Suprapubic skin (tissue), 4 donors: ENCODE measurements around the gene TRPV6. TPM values are rescaled to one million over a fixed set of nuclear protein-coding genes. Genes with fewer than 3 reads are reported as not detected.

Experiments used
- DNase-seq, 2 donors: peaks; one replicate each; pipeline ENCODE4 v3.0.0-alpha.2; 2019; ENCODE audit warnings: low spot score in 2 of 2
- H3K27ac ChIP-seq: fragments of 200-600 bp; sonication (generic); one replicate; pipeline ENCODE4 v1.5.1; 2019
- H3K27me3 ChIP-seq: fragments of 200-600 bp; sonication (generic); one replicate; pipeline ENCODE4 v1.5.1; 2019
- H3K36me3 ChIP-seq: fragments of 200-600 bp; sonication (generic); one replicate; pipeline ENCODE4 v1.5.1; 2019
- H3K4me1 ChIP-seq: fragments of 200-600 bp; sonication (generic); one replicate; pipeline ENCODE4 v1.5.1; 2019
- H3K4me3 ChIP-seq: fragments of 200-600 bp; sonication (generic); one replicate; pipeline ENCODE4 v1.5.1; 2019; ENCODE audit warnings: mild to moderate bottlenecking
- H3K9me3 ChIP-seq: fragments of 200-600 bp; sonication (generic); one replicate; pipeline ENCODE4 v1.5.1; 2019
- CTCF ChIP-seq, 2 donors: fragments of 200-600 bp in 1 of 2; fragments of 450-650 bp in 1 of 2; sonication (generic) in 1 of 2; IDR thresholded peaks; one replicate each; pipeline ENCODE4 v1.5.1; 2016 to 2019; ENCODE audit warnings: antibody characterized with exemption in 2 of 2, mild to moderate bottlenecking in 1 of 2, moderate library complexity in 1 of 2
- EP300 ChIP-seq: sonication (generic); formaldehyde crosslinking; IDR thresholded peaks from one replicate; pipeline ENCODE4 v1.6.1; 2017; ENCODE audit warnings: antibody characterized with exemption
- POLR2A ChIP-seq, 2 donors: fragments of 450-650 bp; IDR thresholded peaks; one replicate each; pipeline ENCODE4 v1.6.1; 2017; ENCODE audit warnings: antibody characterized with exemption in 2 of 2, mild to moderate bottlenecking in 2 of 2, moderate library complexity in 2 of 2
- POLR2AphosphoS5 ChIP-seq, 3 donors: sonication (generic); formaldehyde crosslinking; IDR thresholded peaks; one replicate each; pipeline ENCODE4 v1.6.1; 2017; ENCODE audit warnings: antibody characterized with exemption in 3 of 3
- WGBS: methylation state at CpG from one replicate; pipeline ENCODE4 v1.1.5; 2018; 5-methylcytosine and 5-hydroxymethylcytosine counted together
- total RNA-seq, 4 donors: library from RNA; depleted of rRNA; stranded (reverse); fragments of >200 nt; gene quantifications; one replicate each; pipeline ENCODE4 v1.1.0, GENCODE V29; 2016

TRPV6 gene
- total RNA-seq, 4 donors from 2014 or later, result 7.5 to 34.8 (median 15.0) TPM

GRCh38 chr7:142908921-142909890 is 23.7 kb upstream of the TRPV6 start:
- TF ChIP-seq POLR2AphosphoS5 (IDR thresholded peaks at IDR 0.05) (no peak), POLR2A (IDR thresholded peaks at IDR 0.05) (no peak), CTCF (IDR thresholded peaks at IDR 0.05) (peak in 1 of 2 donors; percentile 24), EP300 (no peak)
- Histone ChIP-seq H3K4me3 (no peak overlapping the region), H3K27me3 (no peaks in the 10 kb centered on the region), H3K36me3 (no peaks in the 10 kb centered on the region), H3K27ac (no peak overlapping the region), H3K4me1 (peaks cover 7% of the 10 kb centered on the region), H3K9me3 (no peaks in the 10 kb centered on the region)
- peak in 1 of 2 donors; percentile 70 for DNase-seq
- 69% methylated on average over 21 of the region's 21 CpGs for WGBS

- Histone ChIP-seq H3K4me1 (peaks cover 7% of the 10 kb centered on the region), H3K4me3 (no peak overlapping the region), H3K27ac (no peak overlapping the region), H3K36me3 (no peaks in the 10 kb centered on the region), H3K27me3 (no peaks in the 10 kb centered on the region), H3K9me3 (no peaks in the 10 kb centered on the region)
- DNase-seq, result peak in 1 of 2 donors; percentile 50
- 65% methylated on average over 10 of the region's 11 CpGs for WGBS
- TF ChIP-seq CTCF (IDR thresholded peaks at IDR 0.05) (no peak), POLR2A (IDR thresholded peaks at IDR 0.05) (no peak), POLR2AphosphoS5 (IDR thresholded peaks at IDR 0.05) (no peak), EP300 (no peak)
Measured at GRCh38 chr7:142908290-142908689, 22.7 kb upstream of the TRPV6 start.

- Histone ChIP-seq H3K27ac (no peak overlapping the region), H3K4me1 (peaks cover 11% of the 10 kb centered on the region), H3K36me3 (no peaks in the 10 kb centered on the region), H3K9me3 (no peaks in the 10 kb centered on the region), H3K27me3 (no peaks in the 10 kb centered on the region), H3K4me3 (no peak overlapping the region)
- peak in 1 of 2 donors; percentile 23 for DNase-seq
- TF ChIP-seq EP300, result no peak
- no peak for TF ChIP-seq POLR2A (IDR thresholded peaks at IDR 0.05)
- no peak for TF ChIP-seq POLR2AphosphoS5 (IDR thresholded peaks at IDR 0.05)
- TF ChIP-seq CTCF (IDR thresholded peaks at IDR 0.05), result no peak
- 88% methylated on average over 2 of the region's 2 CpGs for WGBS
Measured at GRCh38 chr7:142906643-142907042, 21.1 kb upstream of the TRPV6 start.

GRCh38 chr7:142905759-142906158 is 20.2 kb upstream of the TRPV6 start:
- H3K4me3 ChIP-seq, result no peak overlapping the region
- H3K36me3 ChIP-seq, result no peaks in the 10 kb centered on the region
- TF ChIP-seq POLR2A (IDR thresholded peaks at IDR 0.05) (no peak), POLR2AphosphoS5 (IDR thresholded peaks at IDR 0.05) (no peak), EP300 (no peak), CTCF (IDR thresholded peaks at IDR 0.05) (no peak)
- 79% methylated on average over 2 of the region's 2 CpGs for WGBS
- H3K27me3 ChIP-seq, result no peaks in the 10 kb centered on the region
- H3K9me3 ChIP-seq, result no peaks in the 10 kb centered on the region
- DNase-seq, result no peak
- H3K4me1 ChIP-seq, result peaks cover 17% of the 10 kb centered on the region
- no peak overlapping the region for H3K27ac ChIP-seq

- DNase-seq, result no peak
Measured at GRCh38 chr7:142904128-142904527, 18.6 kb upstream of the TRPV6 start.

More at GRCh38 chr7:142904128-142904527, 18.6 kb upstream of the TRPV6 start:
- Histone ChIP-seq H3K36me3 (no peaks in the 10 kb centered on the region), H3K9me3 (no peaks in the 10 kb centered on the region), H3K4me1 (peaks cover 16% of the 10 kb centered on the region), H3K27me3 (no peaks in the 10 kb centered on the region), H3K4me3 (no peak overlapping the region), H3K27ac (no peak overlapping the region)
- TF ChIP-seq CTCF (IDR thresholded peaks at IDR 0.05), result no peak
- no peak for TF ChIP-seq POLR2AphosphoS5 (IDR thresholded peaks at IDR 0.05)
- no peak for TF ChIP-seq POLR2A (IDR thresholded peaks at IDR 0.05)
